K562 (cell line): ENCODE measurements around the gene TRIM32.

Source experiments
- ARID2 ChIP-seq: fragments of 450-650 bp; IDR thresholded peaks from 2 replicates; pipeline ENCODE4 v1.6.1; 2017; ENCODE audit warnings: antibody characterized with exemption, mild to moderate bottlenecking
- CBX1 ChIP-seq: sonication (generic); IDR thresholded peaks from 2 replicates; pipeline ENCODE4 v1.6.1; 2016; ENCODE audit warnings: antibody characterized with exemption, low read depth, mild to moderate bottlenecking
- CEBPG ChIP-seq, 3 experiments: fragments of 200-800 bp in 1 of 3; sonication (Bioruptor generic) in 1 of 3; sonication (generic) in 1 of 3; formaldehyde crosslinking in 1 of 3; IDR thresholded peaks in 2 of 3; conservative IDR thresholded peaks in 1 of 3; 2 replicates each; pipeline versions ENCODE4 v1.6.1 to v1.8.0; 2016 to 2022; ENCODE audit warnings: missing compliant biosample characterization in 2 of 3, missing genetic modification characterization in 2 of 3, mild to moderate bottlenecking in 1 of 3, missing genetic modification reagents in 1 of 3
- CHD7 ChIP-seq: fragments of 200-600 bp; sonication (generic); IDR thresholded peaks from one replicate; pipeline ENCODE4 v1.6.1; 2012; ENCODE audit warnings: mild to moderate bottlenecking, low read depth, low read length, inconsistent platforms
- HCFC1 ChIP-seq: IDR thresholded peaks from 2 replicates; pipeline ENCODE4 v1.6.1; 2012; ENCODE audit warnings: low read depth, low read length, improper control_type of control experiment
- JUN ChIP-seq, 2 experiments: sonication (generic) in 1 of 2; formaldehyde crosslinking in 1 of 2; IDR thresholded peaks; 2 replicates each; pipeline versions ENCODE4 v1.6.1 to v1.8.0; 2012 to 2022; ENCODE audit warnings: borderline replicate concordance in 2 of 2, mild to moderate bottlenecking in 2 of 2, improper control_type of control experiment in 1 of 2, low read depth in 1 of 2, low read length in 1 of 2, missing genetic modification reagents in 1 of 2
- PHF8 ChIP-seq: fragments of 200-600 bp; sonication (generic); IDR thresholded peaks from 2 replicates; pipeline ENCODE4 v1.6.1; 2012; ENCODE audit warnings: mixed run types, mild to moderate bottlenecking, inconsistent platforms, low read length, moderate library complexity, borderline replicate concordance
- SAP30 ChIP-seq: fragments of 200-600 bp; sonication (generic); IDR thresholded peaks from 2 replicates; pipeline ENCODE4 v1.6.1; 2012; ENCODE audit warnings: borderline replicate concordance, low read depth, mild to moderate bottlenecking, moderate library complexity, low read length, control low read depth, inconsistent platforms; ENCODE audit not compliant: insufficient read depth, poor library complexity, severe bottlenecking
- TAF7 ChIP-seq: fragments of 450-650 bp; IDR thresholded peaks from 2 replicates; pipeline ENCODE4 v1.6.1; 2016; ENCODE audit warnings: missing genetic modification characterization, missing compliant biosample characterization
- U2AF1 ChIP-seq: fragments of 200-400 bp; formaldehyde crosslinking; optimal IDR thresholded peaks from 2 replicates; pipeline ENCODE3; 2017; ENCODE audit warnings: mild to moderate bottlenecking, low read depth, low read length, moderate library complexity
- ZNF780A ChIP-seq: fragments of 250-450 bp; sonication (Bioruptor Pico); IDR thresholded peaks from 2 replicates; pipeline ENCODE4 v1.5.0; 2021; ENCODE audit warnings: mild to moderate bottlenecking

- no peak for TF ChIP-seq TAF7
- TF ChIP-seq JUN (IDR thresholded peaks at IDR 0.05; ENCODE audit: borderline replicate concordance, low read depth, low read length), result no peak
- no peak for TF ChIP-seq JUN (CRISPR knock-in tag; IDR thresholded peaks at IDR 0.05; ENCODE audit: borderline replicate concordance)
- no peak for TF ChIP-seq CEBPG (CRISPR knock-in tag; IDR thresholded peaks at IDR 0.05)
- no peak for TF ChIP-seq CEBPG (tag; conservative IDR thresholded peaks at IDR 0.05 in 1 of 2, IDR thresholded peaks at IDR 0.05 in 1 of 2)
- TF ChIP-seq ARID2, result no peak
- no peak for TF ChIP-seq HCFC1
- no peak for TF ChIP-seq ZNF780A
- TF ChIP-seq SAP30, result no peak
- no peak for TF ChIP-seq CBX1
- TF ChIP-seq CHD7, result no peak
- no peak for TF ChIP-seq PHF8
- TF ChIP-seq U2AF1, result no peak
Observed at GRCh38 chr9:116686135-116686534, 970 bp upstream of the TRIM32 start.
